SK-N-SH (cell line): ENCODE measurements around the gene CHST15.

Source experiments
- CHD2 ChIP-seq: fragments of 150-350 bp; IDR thresholded peaks from 2 replicates; pipeline ENCODE4 v1.6.1; 2018; ENCODE audit warnings: low read length; ENCODE audit not compliant: partially characterized antibody
- POLR2AphosphoS5 ChIP-seq: IDR thresholded peaks from 2 replicates; pipeline ENCODE4 v1.6.1; 2012; ENCODE audit warnings: low read depth, low read length
- RCOR1 ChIP-seq: fragments of 150-350 bp; IDR thresholded peaks from 2 replicates; pipeline ENCODE4 v1.6.1; 2017; ENCODE audit warnings: antibody characterized with exemption, low read length
- TCF12 ChIP-seq: IDR thresholded peaks from 2 replicates; pipeline ENCODE4 v1.4.0; 2012
- ZBTB33 ChIP-seq: IDR thresholded peaks from 2 replicates; pipeline ENCODE4 v1.4.0; 2012; ENCODE audit warnings: low read depth, borderline replicate concordance
- TF ChIP-seq, protein P1 (sequence below): fragments of 200-600 bp; sonication (generic); IDR thresholded peaks from 2 replicates; pipeline ENCODE4 v1.6.1; 2017; ENCODE audit warnings: antibody characterized with exemption, mild to moderate bottlenecking, moderate library complexity

DNA sequence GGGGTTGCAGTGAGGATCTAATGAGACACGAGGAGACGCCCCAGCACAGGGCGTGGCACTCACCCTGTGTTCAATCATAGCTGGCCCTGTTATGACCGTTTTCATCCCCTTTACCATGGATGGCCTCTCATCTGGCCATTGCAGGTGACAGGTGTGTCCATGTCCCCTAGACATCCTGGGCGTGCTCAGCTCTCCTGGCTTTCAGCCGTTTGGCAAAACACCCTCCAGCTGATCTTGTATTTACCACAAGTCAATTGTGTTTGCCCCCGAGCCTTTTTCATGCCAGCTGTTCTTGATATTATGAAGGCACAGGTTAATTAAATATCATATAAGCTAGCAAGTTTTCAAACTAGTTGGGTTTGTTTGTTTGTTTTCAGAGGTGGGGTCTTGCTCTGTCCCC, 97.1 kb downstream of the CHST15 start:
- TF ChIP-seq TCF12 (no peak), ZBTB33 (no peak), RCOR1 (no peak), CHD2 (no peak), POLR2AphosphoS5 (no peak)
- TF ChIP-seq, protein P1, sequence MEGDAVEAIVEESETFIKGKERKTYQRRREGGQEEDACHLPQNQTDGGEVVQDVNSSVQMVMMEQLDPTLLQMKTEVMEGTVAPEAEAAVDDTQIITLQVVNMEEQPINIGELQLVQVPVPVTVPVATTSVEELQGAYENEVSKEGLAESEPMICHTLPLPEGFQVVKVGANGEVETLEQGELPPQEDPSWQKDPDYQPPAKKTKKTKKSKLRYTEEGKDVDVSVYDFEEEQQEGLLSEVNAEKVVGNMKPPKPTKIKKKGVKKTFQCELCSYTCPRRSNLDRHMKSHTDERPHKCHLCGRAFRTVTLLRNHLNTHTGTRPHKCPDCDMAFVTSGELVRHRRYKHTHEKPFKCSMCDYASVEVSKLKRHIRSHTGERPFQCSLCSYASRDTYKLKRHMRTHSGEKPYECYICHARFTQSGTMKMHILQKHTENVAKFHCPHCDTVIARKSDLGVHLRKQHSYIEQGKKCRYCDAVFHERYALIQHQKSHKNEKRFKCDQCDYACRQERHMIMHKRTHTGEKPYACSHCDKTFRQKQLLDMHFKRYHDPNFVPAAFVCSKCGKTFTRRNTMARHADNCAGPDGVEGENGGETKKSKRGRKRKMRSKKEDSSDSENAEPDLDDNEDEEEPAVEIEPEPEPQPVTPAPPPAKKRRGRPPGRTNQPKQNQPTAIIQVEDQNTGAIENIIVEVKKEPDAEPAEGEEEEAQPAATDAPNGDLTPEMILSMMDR, result no peak
